ENCODE results near the gene SMCHD1. TPM values are rescaled to one million over a fixed set of nuclear protein-coding genes. Genes with fewer than 3 reads are reported as not detected.

Gene SMCHD1
- total RNA-seq, 4 donors from 2014 or later, result 32.8 to 69.6 (median 33.8) TPM

DNA sequence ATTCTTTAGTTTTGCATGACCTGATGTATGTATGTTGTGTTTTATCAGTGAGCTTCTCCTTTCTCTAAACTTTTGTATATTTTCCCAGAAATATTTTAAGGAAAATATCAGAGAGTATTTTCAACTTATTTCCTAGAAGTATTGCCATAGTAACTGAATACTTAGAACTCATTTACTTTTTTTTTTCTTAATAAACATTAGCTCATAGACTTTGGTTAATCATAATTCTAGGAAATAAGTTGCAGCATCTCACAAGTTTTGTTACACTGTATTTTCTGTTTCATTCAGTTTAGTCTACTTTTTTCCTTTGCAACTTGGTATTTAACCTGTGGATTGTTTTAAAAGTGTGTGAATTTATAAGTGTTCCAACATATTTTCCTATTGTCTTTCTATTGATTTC, 27.5 kb downstream of the SMCHD1 start:
- Histone ChIP-seq H3K4me1 (peaks cover 0 to 15% (median 0%) of the 10 kb centered on the region in 3 donors), H3K36me3 (peaks cover 0 to 67% (median 0%) of the 10 kb centered on the region in 3 donors), H3K9me3 (peaks cover 0 to 7% (median 0%) of the 10 kb centered on the region in 3 donors), H3K27ac (no peak overlapping the region), H3K27me3 (no peaks in the 10 kb centered on the region), H3K4me3 (no peak overlapping the region)
- no peak for TF ChIP-seq CTCF (IDR thresholded peaks at IDR 0.05)
- no peak for TF ChIP-seq POLR2A (IDR thresholded peaks at IDR 0.05)
- intact Hi-C loops (cut with DNase I), result no loop called here
- DNase-seq, result no peak

- no peak for DNase-seq
- intact Hi-C loops (cut with DNase I), result no loop called here
- WGBS, 2 donors, result 93 to 94% methylated on average over 3 of the region's 3 CpGs
Measured at GRCh38 chr18:2686349-2686968, 30.9 kb downstream of the SMCHD1 start.

GRCh38 chr18:2687390-2688001, 32.0 kb downstream of the SMCHD1 start:
- WGBS, 2 donors, result 74 to 81% methylated on average over 3 of the region's 3 CpGs
- Histone ChIP-seq H3K27ac (no peak overlapping the region), H3K9me3 (peaks cover 0 to 7% (median 0%) of the 10 kb centered on the region in 3 donors), H3K4me1 (peaks cover 0 to 8% (median 0%) of the 10 kb centered on the region in 3 donors), H3K27me3 (no peaks in the 10 kb centered on the region), H3K4me3 (no peak overlapping the region), H3K36me3 (peaks cover 0 to 75% (median 0%) of the 10 kb centered on the region in 3 donors)
- DNase-seq, result no peak
- intact Hi-C loops (cut with DNase I), result no loop called here
- TF ChIP-seq CTCF (IDR thresholded peaks at IDR 0.05) (no peak), POLR2A (IDR thresholded peaks at IDR 0.05) (no peak)

More at GRCh38 chr18:2686349-2686968, 30.9 kb downstream of the SMCHD1 start:
- Histone ChIP-seq H3K27ac (no peak overlapping the region), H3K4me1 (peaks cover 0 to 15% (median 0%) of the 10 kb centered on the region in 3 donors), H3K36me3 (peaks cover 0 to 72% (median 0%) of the 10 kb centered on the region in 3 donors), H3K9me3 (peaks cover 0 to 7% (median 0%) of the 10 kb centered on the region in 3 donors), H3K27me3 (no peaks in the 10 kb centered on the region), H3K4me3 (no peak overlapping the region)
- TF ChIP-seq CTCF (IDR thresholded peaks at IDR 0.05) (no peak), POLR2A (IDR thresholded peaks at IDR 0.05) (no peak)

DNA sequence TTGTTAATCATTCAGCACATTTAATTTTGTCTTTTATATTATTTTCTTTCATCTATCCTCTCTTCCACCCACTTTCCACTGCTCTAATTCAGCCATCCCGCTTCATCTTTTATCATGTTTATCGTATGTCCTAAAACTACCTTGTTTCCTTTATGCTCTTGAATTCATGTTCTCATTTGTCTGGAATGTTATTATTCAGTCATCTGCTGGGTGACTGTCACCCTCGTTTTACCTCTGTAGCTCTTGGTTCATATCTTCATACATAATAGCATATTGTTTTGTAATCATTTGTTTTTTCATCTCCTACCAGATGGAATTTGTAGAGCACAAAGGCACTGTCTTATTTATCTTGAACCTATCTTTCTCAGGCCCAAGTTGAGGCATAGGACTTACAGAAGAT, 37.0 kb downstream of the SMCHD1 start:
- no peak overlapping the region for H3K4me3 ChIP-seq
- intact Hi-C loops (cut with DNase I), result no loop called here
- H3K9me3 ChIP-seq, result no peaks in the 10 kb centered on the region
- no peak for TF ChIP-seq POLR2A (IDR thresholded peaks at IDR 0.05)
- no peak for TF ChIP-seq CTCF (IDR thresholded peaks at IDR 0.05)
- H3K36me3 ChIP-seq, result peaks cover 0 to 99% (median 9%) of the 10 kb centered on the region in 3 donors
- H3K27me3 ChIP-seq, result no peaks in the 10 kb centered on the region
- H3K27ac ChIP-seq, result no peak overlapping the region
- no peaks in the 10 kb centered on the region for H3K4me1 ChIP-seq
- no peak for DNase-seq
- WGBS, 2 donors, result 83 to 85% methylated on average over 3 of the region's 3 CpGs

GRCh38 chr18:2697184-2697583, 41.7 kb downstream of the SMCHD1 start:
- H3K27ac ChIP-seq, result no peak overlapping the region
- no peaks in the 10 kb centered on the region for H3K4me1 ChIP-seq
- peaks cover 0 to 99% (median 28%) of the 10 kb centered on the region in 3 donors for H3K36me3 ChIP-seq
- H3K27me3 ChIP-seq, result no peaks in the 10 kb centered on the region
- H3K4me3 ChIP-seq, result no peak overlapping the region
- TF ChIP-seq CTCF (IDR thresholded peaks at IDR 0.05), result no peak
- 76 to 79% methylated on average over 4 of the region's 4 CpGs for WGBS, 2 donors
- DNase-seq, result no peak
- intact Hi-C loops (cut with DNase I), result no loop called here
- no peaks in the 10 kb centered on the region for H3K9me3 ChIP-seq

Data from esophagus squamous epithelium (tissue), 5 donors.